Epithelial cell of proximal tubule (primary cell): ENCODE results near the gene IL1R2. TPM values are rescaled to one million over a fixed set of nuclear protein-coding genes. Genes with fewer than 3 reads are reported as not detected.

ENCODE experiments used
- DNase-seq: peaks from one replicate; pipeline ENCODE4 v3.0.0-alpha.2; 2011; ENCODE audit warnings: low read depth
- H3K4me3 ChIP-seq: 2 replicates; pipeline ENCODE4 v1.5.1; 2011; ENCODE audit warnings: low read depth, mild to moderate bottlenecking, low read length
- CTCF ChIP-seq: conservative IDR thresholded peaks from 2 replicates; pipeline ENCODE4 v1.5.1; 2012; ENCODE audit warnings: low read depth, mild to moderate bottlenecking, low read length
- total RNA-seq: library from RNA; depleted of rRNA; stranded (reverse); fragments of >200 nt; gene quantifications from 2 replicates; pipeline ENCODE4 v1.2.3, GENCODE V29; 2015

The IL1R2 gene
- total RNA-seq, 1 donor from 2014 or later = 5.4 TPM

GRCh38 chr2:102025016-102025501 lies 33.3 kb downstream of the IL1R2 start:
- no peak for TF ChIP-seq CTCF
- H3K4me3 ChIP-seq = no peak overlapping the region
- no peak for DNase-seq

- DNase-seq = no peak
- no peak for TF ChIP-seq CTCF
- no peak overlapping the region for H3K4me3 ChIP-seq
Observed at GRCh38 chr2:102025583-102026267, 34.0 kb downstream of the IL1R2 start.

GRCh38 chr2:102027036-102027980 lies 35.5 kb downstream of the IL1R2 start:
- TF ChIP-seq CTCF = no peak
- peak; percentile 73 for DNase-seq

GRCh38 chr2:102028470-102028869 lies 36.7 kb downstream of the IL1R2 start:
- H3K4me3 ChIP-seq = no peak overlapping the region
- TF ChIP-seq CTCF = no peak
- no peak for DNase-seq

More at GRCh38 chr2:102027036-102027980, 35.5 kb downstream of the IL1R2 start:
- H3K4me3 ChIP-seq = no peak overlapping the region

GRCh38 chr2:102029405-102029804 lies 37.6 kb downstream of the IL1R2 start:
- H3K4me3 ChIP-seq = no peak overlapping the region
- DNase-seq = no peak
- TF ChIP-seq CTCF = no peak

GRCh38 chr2:102029952-102030351 lies 38.2 kb downstream of the IL1R2 start:
- TF ChIP-seq CTCF = no peak
- no peak for DNase-seq

More at GRCh38 chr2:102029952-102030351, 38.2 kb downstream of the IL1R2 start:
- H3K4me3 ChIP-seq = no peak overlapping the region
